ENCODE data around the gene CDKN2B-AS1. TPM values are rescaled to one million over a fixed set of nuclear protein-coding genes. Genes with fewer than 3 reads are reported as not detected.

The CDKN2B-AS1 gene
- total RNA-seq, 6 experiments from 2014 or later = 0.61 to 1.5 (median 1.2) TPM

DNA sequence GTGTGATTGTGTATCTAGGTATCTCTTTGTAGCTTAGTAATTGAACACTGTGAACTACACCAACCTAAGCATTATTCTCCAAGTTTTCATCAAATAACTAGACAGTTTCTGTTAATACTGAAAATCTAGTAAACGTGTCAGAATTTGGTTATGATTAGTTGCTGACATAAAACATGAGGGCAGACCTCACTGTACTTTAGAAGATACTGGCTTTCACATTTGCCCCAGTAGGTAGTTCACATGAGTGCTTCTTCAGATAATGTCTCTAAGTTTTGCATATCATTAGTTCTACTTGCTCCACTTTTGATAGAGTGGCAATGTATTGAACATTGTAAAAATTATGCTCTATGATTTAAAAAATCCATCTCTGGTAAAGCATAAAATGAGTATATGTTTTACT lies 7.4 kb downstream of the CDKN2B-AS1 start:
- Mint-ChIP-seq H3K9me3 (no peaks in the 10 kb centered on the region), H3K4me3 (no peak overlapping the region), H3K36me3 (ENCODE audit: low read depth) (peaks cover 8% of the 10 kb centered on the region; the same call in 1 of the 2 replicates), H3K27me3 (ENCODE audit: insufficient read depth) (peaks cover 5% of the 10 kb centered on the region), H3K4me1 (ENCODE audit: low read depth) (peaks cover 61% of the 10 kb centered on the region), H3K27ac (no peak overlapping the region)
- TF ChIP-seq, protein P1, sequence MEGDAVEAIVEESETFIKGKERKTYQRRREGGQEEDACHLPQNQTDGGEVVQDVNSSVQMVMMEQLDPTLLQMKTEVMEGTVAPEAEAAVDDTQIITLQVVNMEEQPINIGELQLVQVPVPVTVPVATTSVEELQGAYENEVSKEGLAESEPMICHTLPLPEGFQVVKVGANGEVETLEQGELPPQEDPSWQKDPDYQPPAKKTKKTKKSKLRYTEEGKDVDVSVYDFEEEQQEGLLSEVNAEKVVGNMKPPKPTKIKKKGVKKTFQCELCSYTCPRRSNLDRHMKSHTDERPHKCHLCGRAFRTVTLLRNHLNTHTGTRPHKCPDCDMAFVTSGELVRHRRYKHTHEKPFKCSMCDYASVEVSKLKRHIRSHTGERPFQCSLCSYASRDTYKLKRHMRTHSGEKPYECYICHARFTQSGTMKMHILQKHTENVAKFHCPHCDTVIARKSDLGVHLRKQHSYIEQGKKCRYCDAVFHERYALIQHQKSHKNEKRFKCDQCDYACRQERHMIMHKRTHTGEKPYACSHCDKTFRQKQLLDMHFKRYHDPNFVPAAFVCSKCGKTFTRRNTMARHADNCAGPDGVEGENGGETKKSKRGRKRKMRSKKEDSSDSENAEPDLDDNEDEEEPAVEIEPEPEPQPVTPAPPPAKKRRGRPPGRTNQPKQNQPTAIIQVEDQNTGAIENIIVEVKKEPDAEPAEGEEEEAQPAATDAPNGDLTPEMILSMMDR (IDR thresholded peaks at IDR 0.05) = no peak
- no peak for DNase-seq

GRCh38 chr9:22005021-22005701 lies 10.6 kb downstream of the CDKN2B-AS1 start:
- H3K4me1 Mint-ChIP-seq (ENCODE audit: low read depth) = peaks cover 44% of the 10 kb centered on the region
- TF ChIP-seq, protein P1 (IDR thresholded peaks at IDR 0.05) = peak; percentile 34
- DNase-seq = no peak

GRCh38 chr9:22005702-22006606 lies 11.4 kb downstream of the CDKN2B-AS1 start:
- Mint-ChIP-seq H3K4me1 (ENCODE audit: low read depth) (peaks cover 50% of the 10 kb centered on the region), H3K4me3 (peak overlapping the region; percentile 91), H3K27me3 (ENCODE audit: insufficient read depth) (peaks cover 8% of the 10 kb centered on the region), H3K27ac (peak overlapping the region; percentile 95), H3K36me3 (ENCODE audit: low read depth) (peaks cover 8% of the 10 kb centered on the region; the same call in 1 of the 2 replicates), H3K9me3 (no peaks in the 10 kb centered on the region)
- TF ChIP-seq, protein P1 (IDR thresholded peaks at IDR 0.05) = no peak
- peak; percentile 26 for DNase-seq

More at GRCh38 chr9:22005021-22005701, 10.6 kb downstream of the CDKN2B-AS1 start:
- Mint-ChIP-seq H3K9me3 (no peaks in the 10 kb centered on the region), H3K27me3 (ENCODE audit: insufficient read depth) (peaks cover 8% of the 10 kb centered on the region), H3K27ac (peak overlapping the region; percentile 95), H3K36me3 (ENCODE audit: low read depth) (peaks cover 8% of the 10 kb centered on the region; the same call in 1 of the 2 replicates), H3K4me3 (peak overlapping the region; percentile 91)

GRCh38 chr9:22008384-22008716 lies 13.8 kb downstream of the CDKN2B-AS1 start:
- H3K36me3 Mint-ChIP-seq (ENCODE audit: low read depth) = peaks cover 8% of the 10 kb centered on the region; the same call in 1 of the 2 replicates
- no peak for DNase-seq
- peaks cover 41% of the 10 kb centered on the region for H3K4me1 Mint-ChIP-seq (ENCODE audit: low read depth)
- H3K27me3 Mint-ChIP-seq (ENCODE audit: insufficient read depth) = peaks cover 8% of the 10 kb centered on the region
- H3K4me3 Mint-ChIP-seq = peak overlapping the region; percentile 99
- TF ChIP-seq, protein P1 (IDR thresholded peaks at IDR 0.05) = no peak
- H3K9me3 Mint-ChIP-seq = no peaks in the 10 kb centered on the region
- H3K27ac Mint-ChIP-seq = peak overlapping the region; percentile 98

DNA sequence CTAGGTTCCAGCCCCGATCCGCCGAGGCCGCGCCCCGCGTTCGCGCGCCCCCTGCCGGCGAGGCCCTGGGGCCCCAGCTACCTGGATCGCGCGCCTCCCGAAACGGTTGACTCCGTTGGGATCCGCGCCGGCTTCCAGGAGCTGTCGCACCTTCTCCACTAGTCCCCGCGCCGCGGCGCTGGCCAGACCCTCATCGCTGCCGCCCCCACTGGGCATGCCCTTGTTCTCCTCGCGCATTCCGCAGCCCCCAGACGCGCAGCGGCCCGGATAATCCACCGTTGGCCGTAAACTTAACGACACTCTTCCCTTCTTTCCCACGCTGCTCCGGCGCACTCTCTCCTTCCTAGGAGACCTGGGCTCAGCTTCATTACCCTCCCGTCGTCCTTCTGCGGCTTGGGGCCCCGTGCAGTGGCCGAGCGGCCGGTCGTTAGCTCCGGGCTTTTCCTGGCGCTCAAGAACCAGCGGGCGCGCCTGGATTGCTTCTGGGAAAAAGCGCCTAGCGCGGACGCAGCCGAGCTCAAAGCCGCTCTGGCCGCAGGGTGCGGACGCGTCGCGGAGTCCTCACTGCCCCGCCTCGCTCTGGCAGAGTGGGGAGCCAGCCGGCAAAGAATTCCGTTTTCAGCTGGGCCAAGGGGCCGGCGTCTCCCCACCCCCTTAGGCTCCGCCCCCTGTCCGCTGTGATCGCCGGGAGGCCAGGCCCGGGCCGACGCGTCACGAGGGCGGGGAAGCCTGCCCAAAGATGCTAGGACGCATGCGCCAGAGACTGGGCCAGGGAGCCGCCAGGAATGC lies 14.3 kb downstream of the CDKN2B-AS1 start, which contains the start of gene CDKN2B:
Gene CDKN2B (minus strand): TSS at position 589 of the 789 bp plus-strand sequence. CDS start 352 bp downstream, at position 237.
- Mint-ChIP-seq H3K27ac (peak within 1 kb of the TSS; percentile 98), H3K9me3 (no peaks in the 10 kb centered on the region), H3K4me3 (peak within 1 kb of the TSS; percentile 99), H3K4me1 (ENCODE audit: low read depth) (peaks cover 41% of the 10 kb centered on the region), H3K36me3 (ENCODE audit: low read depth) (peaks cover 12% of the 10 kb centered on the region), H3K27me3 (ENCODE audit: insufficient read depth) (peaks cover 8% of the 10 kb centered on the region)
- DNase-seq = peak; percentile 97
- TF ChIP-seq, protein P1 (IDR thresholded peaks at IDR 0.05) = peak; percentile 99

Measured in HFFc6 (cell line).